MM.1S (cell line): ENCODE measurements around the gene PIK3C3.

Experiments
- CTCF ChIP-seq: fragments of 300-600 bp; sonication (generic); IDR thresholded peaks from 2 replicates; pipeline ENCODE4 v1.5.1; 2016; ENCODE audit warnings: antibody characterized with exemption, low read length, mixed read lengths
- EZH2phosphoT487 ChIP-seq: fragments of 300-600 bp; sonication (generic); IDR thresholded peaks from 2 replicates; pipeline ENCODE4 v1.6.1; 2018; ENCODE audit warnings: antibody characterized with exemption, low read length

GRCh38 chr18:41974796-41975201, 19.8 kb downstream of the PIK3C3 start:
- TF ChIP-seq CTCF, result no peak
- TF ChIP-seq EZH2phosphoT487, result no peak
